GM12878 (cell line): ENCODE measurements around the gene RBM8A. TPM values are rescaled to one million over a fixed set of nuclear protein-coding genes. Genes with fewer than 3 reads are reported as not detected.
"Not testable (repeated sequence)": the region's sequence is repeated elsewhere in the genome, so short reads cannot be mapped to it uniquely, and the experiment has no call there.

Experiments used
- ATAC-seq: fragments of 200-7000 bp; cut with Tn5 transposase; 3 replicates; pipeline ENCODE4 v1.9.1; 2020; ENCODE audit warnings: mild to moderate bottlenecking, moderate library complexity
- BruUV-seq: library from RNA; stranded (reverse); fragments of 400-500 nt; replicated peaks from 2 replicates; lab custom pipeline; 2021; lab: Mats Ljungman, UMichigan
- CTCF ChIA-PET: fragments of 300-600 bp; sonication (Branson Sonifier 250); formaldehyde crosslinking; extraction: SDS; loops from one replicate; lab custom pipeline; 2021; ENCODE audit warnings: inconsistent platforms; lab: Yijun Ruan, JAX
- POLR2A ChIA-PET: fragments of 350-600 bp; formaldehyde crosslinking; extraction: SDS; loops from one replicate; lab custom pipeline; 2021; ENCODE audit warnings: inconsistent platforms; lab: Charles Lee
- RAD21 ChIA-PET: fragments of 300-600 bp; sonication (Branson Sonifier 250); formaldehyde crosslinking; loops from one replicate; lab custom pipeline; 2023; ENCODE audit warnings: antibody characterized with exemption; ENCODE audit not compliant: unreplicated experiment; lab: Charles Lee
- SMC1A ChIA-PET: fragments of 300-600 bp; sonication (Branson Sonifier 250); formaldehyde crosslinking; loops from one replicate; lab custom pipeline; 2023; ENCODE audit not compliant: unreplicated experiment, uncharacterized antibody; lab: Charles Lee
- DNase-seq: peaks from one replicate; pipeline ENCODE4 v3.0.0-alpha.2; 2011; ENCODE audit warnings: low read depth, low spot score
- FAIRE-seq: peaks from 3 replicates; lab custom pipeline; 2011; peaks lifted over from hg19 to GRCh38; lab: Jason Lieb, UNC
- H2AFZ ChIP-seq: 2 replicates; pipeline ENCODE4 v1.6.0; 2011; ENCODE audit warnings: low read depth, low read length, control low read depth; ENCODE audit not compliant: control insufficient read depth
- H3K27ac ChIP-seq: 2 replicates; pipeline ENCODE4 v1.5.1; 2011; ENCODE audit warnings: control low read depth; ENCODE audit not compliant: control insufficient read depth, insufficient read depth
- H3K27me3 ChIP-seq, 2 experiments: replicated peaks in 1 of 2; 2 replicates each; pipeline versions ENCODE4 v1.6.0 to v1.6.1; 2011; ENCODE audit warnings: low read length in 1 of 2; ENCODE audit not compliant: control insufficient read depth in 2 of 2, insufficient read depth in 2 of 2
- H3K36me3 ChIP-seq, 2 experiments: 2 replicates each; pipeline ENCODE4 v1.5.1; 2011; ENCODE audit warnings: low read length in 1 of 2; ENCODE audit not compliant: control insufficient read depth in 2 of 2, insufficient read depth in 2 of 2
- H3K4me1 ChIP-seq: 2 replicates; pipeline ENCODE4 v1.6.1; 2011; ENCODE audit warnings: mild to moderate bottlenecking, low read length, moderate library complexity, mixed read lengths; ENCODE audit not compliant: control insufficient read depth, insufficient read depth
- H3K4me2 ChIP-seq: 2 replicates; pipeline ENCODE4 v1.6.0; 2011; ENCODE audit warnings: control low read depth; ENCODE audit not compliant: control insufficient read depth, insufficient read depth
- H3K4me3 ChIP-seq: fragments of 200-600 bp; sonication (generic); 2 replicates; pipeline ENCODE4 v1.5.1; 2016
- H3K79me2 ChIP-seq: 2 replicates; pipeline ENCODE4 v1.6.0; 2011; ENCODE audit warnings: low read length; ENCODE audit not compliant: control insufficient read depth, insufficient read depth
- H3K9ac ChIP-seq: 2 replicates; pipeline ENCODE4 v1.8.0; 2011; ENCODE audit warnings: low read length, control low read depth, mixed read lengths; ENCODE audit not compliant: control insufficient read depth, insufficient read depth
- H3K9me3 ChIP-seq: replicated peaks from 3 replicates; pipeline ENCODE4 v1.5.1; 2011; ENCODE audit warnings: mild to moderate bottlenecking, low read length; ENCODE audit not compliant: control insufficient read depth, insufficient read depth
- H4K20me1 ChIP-seq: 2 replicates; pipeline ENCODE4 v1.6.0; 2011; ENCODE audit not compliant: control insufficient read depth, insufficient read depth
- BMI1 ChIP-seq: fragments of 450-650 bp; IDR thresholded peaks from 2 replicates; pipeline ENCODE4 v1.6.1; 2016; ENCODE audit warnings: mild to moderate bottlenecking, moderate library complexity, borderline replicate concordance
- CBFB ChIP-seq: IDR thresholded peaks from 2 replicates; pipeline ENCODE4 v1.6.1; 2016; ENCODE audit warnings: antibody characterized with exemption, low read depth
- EED ChIP-seq: sonication (generic); IDR thresholded peaks from 2 replicates; pipeline ENCODE4 v1.6.1; 2016; ENCODE audit warnings: antibody characterized with exemption, low read depth
- MEF2B ChIP-seq: fragments of 450-650 bp; IDR thresholded peaks from 2 replicates; pipeline ENCODE4 v1.6.1; 2018; ENCODE audit warnings: mild to moderate bottlenecking, moderate library complexity; ENCODE audit not compliant: partially characterized antibody, poor library complexity, severe bottlenecking
- MTA2 ChIP-seq: fragments of 450-650 bp; IDR thresholded peaks from 2 replicates; pipeline ENCODE4 v1.6.1; 2016; ENCODE audit warnings: low read depth, mild to moderate bottlenecking, moderate library complexity
- MTA3 ChIP-seq: IDR thresholded peaks from 2 replicates; pipeline ENCODE4 v1.6.1; 2012; ENCODE audit warnings: low read length, inconsistent platforms, borderline replicate concordance
- NR2C1 ChIP-seq: fragments of 450-650 bp; IDR thresholded peaks from 2 replicates; pipeline ENCODE4 v1.6.1; 2017; ENCODE audit warnings: antibody characterized with exemption, mild to moderate bottlenecking, moderate library complexity
- RELB ChIP-seq: fragments of 450-650 bp; IDR thresholded peaks from 2 replicates; pipeline ENCODE4 v1.6.1; 2017; ENCODE audit warnings: low read depth, mild to moderate bottlenecking, moderate library complexity
- ZNF24 ChIP-seq: fragments of 450-650 bp; IDR thresholded peaks from 2 replicates; pipeline ENCODE4 v1.6.1; 2017; ENCODE audit warnings: antibody characterized with exemption, mild to moderate bottlenecking
- WGBS: methylation state at CpG from one replicate; pipeline ENCODE4 v1.1.6; 2016; ENCODE audit warnings: low lambda C conversion rate; ENCODE audit not compliant: insufficient replicate concordance, insufficient coverage; ENCODE audit errors: missing lambda C conversion rate; 5-methylcytosine and 5-hydroxymethylcytosine counted together
- in situ Hi-C: fragments of 300-500 bp; cut with MboI; formaldehyde crosslinking; loops from 9 replicates; pipeline ENCODE4 v1.14.3; 2018; ENCODE audit warnings: mixed read lengths
- intact Hi-C: fragments of 100-400 bp; cut with micrococcal nuclease; formaldehyde crosslinking; loops from one replicate; pipeline ENCODE4 v1.14.2; 2022; ENCODE audit not compliant: unreplicated experiment
- polyA plus RNA-seq, 11 experiments: library from polyadenylated mRNA; depleted of rRNA in 4 of 11; unstranded in 6 of 11; stranded (reverse) in 5 of 11; fragments of >200 nt; fragmentation: Nextera tagmentation in 4 of 11; fragmentation: Illumina TruSeq in 1 of 11; extraction: Ambion mirVana in 4 of 11; extraction: Trizol in 1 of 11; gene quantifications; 1 replicate in 1 of 11; 2 replicates in 10 of 11; pipeline versions ENCODE4 v1.2.1 to v1.2.3, GENCODE V29; 2011 to 2016; ENCODE audit warnings: inconsistent platforms in 2 of 11, missing spikeins in 2 of 11, low read depth in 1 of 11
- total RNA-seq, 4 experiments: library from RNA; depleted of rRNA in 3 of 4; stranded (reverse); fragments of >200 nt in 3 of 4; fragmentation: Illumina TruSeq in 1 of 4; extraction: Trizol in 1 of 4; gene quantifications; 2 replicates each; pipeline versions ENCODE4 v1.2.1 to v1.2.3, GENCODE V29; 2013 to 2021
- TF ChIP-seq, protein P1 (sequence below): IDR thresholded peaks from 2 replicates; pipeline ENCODE4 v1.6.1; 2012; ENCODE audit warnings: improper control_type of control experiment, low read depth, low read length; ENCODE audit not compliant: insufficient replicate concordance
- TF ChIP-seq, protein P2 (sequence below): fragments of 450-650 bp; IDR thresholded peaks from 2 replicates; pipeline ENCODE4 v1.6.1; 2017; ENCODE audit warnings: mild to moderate bottlenecking, low read depth, inconsistent platforms; ENCODE audit not compliant: poor library complexity, severe bottlenecking

Gene RBM8A
- total and polyA plus RNA-seq, 10 of the 15 experiments (the other 5 are each of a cell fraction or from before 2014, with no cell fraction given) = 110 to 1,248 (median 248) TPM

- TF ChIP-seq, protein P1, sequence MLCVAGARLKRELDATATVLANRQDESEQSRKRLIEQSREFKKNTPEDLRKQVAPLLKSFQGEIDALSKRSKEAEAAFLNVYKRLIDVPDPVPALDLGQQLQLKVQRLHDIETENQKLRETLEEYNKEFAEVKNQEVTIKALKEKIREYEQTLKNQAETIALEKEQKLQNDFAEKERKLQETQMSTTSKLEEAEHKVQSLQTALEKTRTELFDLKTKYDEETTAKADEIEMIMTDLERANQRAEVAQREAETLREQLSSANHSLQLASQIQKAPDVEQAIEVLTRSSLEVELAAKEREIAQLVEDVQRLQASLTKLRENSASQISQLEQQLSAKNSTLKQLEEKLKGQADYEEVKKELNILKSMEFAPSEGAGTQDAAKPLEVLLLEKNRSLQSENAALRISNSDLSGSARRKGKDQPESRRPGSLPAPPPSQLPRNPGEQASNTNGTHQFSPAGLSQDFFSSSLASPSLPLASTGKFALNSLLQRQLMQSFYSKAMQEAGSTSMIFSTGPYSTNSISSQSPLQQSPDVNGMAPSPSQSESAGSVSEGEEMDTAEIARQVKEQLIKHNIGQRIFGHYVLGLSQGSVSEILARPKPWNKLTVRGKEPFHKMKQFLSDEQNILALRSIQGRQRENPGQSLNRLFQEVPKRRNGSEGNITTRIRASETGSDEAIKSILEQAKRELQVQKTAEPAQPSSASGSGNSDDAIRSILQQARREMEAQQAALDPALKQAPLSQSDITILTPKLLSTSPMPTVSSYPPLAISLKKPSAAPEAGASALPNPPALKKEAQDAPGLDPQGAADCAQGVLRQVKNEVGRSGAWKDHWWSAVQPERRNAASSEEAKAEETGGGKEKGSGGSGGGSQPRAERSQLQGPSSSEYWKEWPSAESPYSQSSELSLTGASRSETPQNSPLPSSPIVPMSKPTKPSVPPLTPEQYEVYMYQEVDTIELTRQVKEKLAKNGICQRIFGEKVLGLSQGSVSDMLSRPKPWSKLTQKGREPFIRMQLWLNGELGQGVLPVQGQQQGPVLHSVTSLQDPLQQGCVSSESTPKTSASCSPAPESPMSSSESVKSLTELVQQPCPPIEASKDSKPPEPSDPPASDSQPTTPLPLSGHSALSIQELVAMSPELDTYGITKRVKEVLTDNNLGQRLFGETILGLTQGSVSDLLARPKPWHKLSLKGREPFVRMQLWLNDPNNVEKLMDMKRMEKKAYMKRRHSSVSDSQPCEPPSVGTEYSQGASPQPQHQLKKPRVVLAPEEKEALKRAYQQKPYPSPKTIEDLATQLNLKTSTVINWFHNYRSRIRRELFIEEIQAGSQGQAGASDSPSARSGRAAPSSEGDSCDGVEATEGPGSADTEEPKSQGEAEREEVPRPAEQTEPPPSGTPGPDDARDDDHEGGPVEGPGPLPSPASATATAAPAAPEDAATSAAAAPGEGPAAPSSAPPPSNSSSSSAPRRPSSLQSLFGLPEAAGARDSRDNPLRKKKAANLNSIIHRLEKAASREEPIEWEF = no peak
- TF ChIP-seq MTA3 (no peak), ZNF24 (no peak)
- TF ChIP-seq, all 136 proteins: peak for 0
Observed at GRCh38 chr1:145935708-145936107, 8.4 kb upstream of the RBM8A start (continued).

GRCh38 chr1:145932522-145933009 lies 5.3 kb upstream of the RBM8A start:
- peak overlapping the region; percentile 63 for H3K27ac ChIP-seq
- ChIA-PET CTCF (interaction anchor here (1.2 kb wide), 3 partner anchors 24 to 49 kb away, joined by 3 to 7 read pairs (median 5); partner anchors contain the start of gene LIX1L), SMC1A (interaction anchor here (1.2 to 1.8 kb wide), 2 partner anchors 25 to 47 kb away, joined by 6 to 12 read pairs; partner anchors contain the start of gene LIX1L), POLR2A (interaction anchor here (1.1 to 2.5 kb wide), 5 partner anchors 8 to 31 kb away, joined by 3 to 11 read pairs (median 7); partner anchors contain the start of genes ANKRD34A, LIX1L and POLR3GL)
- FAIRE-seq, BruUV-seq, H3K27me3 ChIP-seq, H3K9ac ChIP-seq, H3K4me3 ChIP-seq, H3K79me2 ChIP-seq, H3K36me3 ChIP-seq, in situ Hi-C loops, intact Hi-C loops, H4K20me1 ChIP-seq, H3K9me3 ChIP-seq, RAD21 ChIA-PET, H3K4me1 ChIP-seq, DNase-seq: not testable (repeated sequence)
- H2AFZ ChIP-seq = peak overlapping the region; percentile 3
- ATAC-seq = peak; percentile 42
- H3K4me2 ChIP-seq = peak overlapping the region; percentile 33; the same call in 1 of the 2 replicates
- WGBS = 0% methylated on average over 9 of the region's 9 CpGs
- TF ChIP-seq CBFB = peak; percentile 33; the same call in 1 of the 2 replicates
- TF ChIP-seq, protein P2, sequence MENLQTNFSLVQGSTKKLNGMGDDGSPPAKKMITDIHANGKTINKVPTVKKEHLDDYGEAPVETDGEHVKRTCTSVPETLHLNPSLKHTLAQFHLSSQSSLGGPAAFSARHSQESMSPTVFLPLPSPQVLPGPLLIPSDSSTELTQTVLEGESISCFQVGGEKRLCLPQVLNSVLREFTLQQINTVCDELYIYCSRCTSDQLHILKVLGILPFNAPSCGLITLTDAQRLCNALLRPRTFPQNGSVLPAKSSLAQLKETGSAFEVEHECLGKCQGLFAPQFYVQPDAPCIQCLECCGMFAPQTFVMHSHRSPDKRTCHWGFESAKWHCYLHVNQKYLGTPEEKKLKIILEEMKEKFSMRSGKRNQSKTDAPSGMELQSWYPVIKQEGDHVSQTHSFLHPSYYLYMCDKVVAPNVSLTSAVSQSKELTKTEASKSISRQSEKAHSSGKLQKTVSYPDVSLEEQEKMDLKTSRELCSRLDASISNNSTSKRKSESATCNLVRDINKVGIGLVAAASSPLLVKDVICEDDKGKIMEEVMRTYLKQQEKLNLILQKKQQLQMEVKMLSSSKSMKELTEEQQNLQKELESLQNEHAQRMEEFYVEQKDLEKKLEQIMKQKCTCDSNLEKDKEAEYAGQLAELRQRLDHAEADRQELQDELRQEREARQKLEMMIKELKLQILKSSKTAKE = peak; percentile 66
- peak; percentile 5; the same call in 1 of the 2 replicates for TF ChIP-seq BMI1
- peak; percentile 94 for TF ChIP-seq RELB
- TF ChIP-seq NR2C1 = peak; percentile 27; the same call in 1 of the 2 replicates
- TF ChIP-seq MTA2 = peak; percentile 65; the same call in 1 of the 2 replicates
- TF ChIP-seq MEF2B = peak; percentile 46
- TF ChIP-seq EED = peak; percentile 91
